Hepatocyte (in vitro differentiated cells): ENCODE results near the gene LZIC. TPM values are rescaled to one million over a fixed set of nuclear protein-coding genes. Genes with fewer than 3 reads are reported as not detected.

Source experiments
- DNase-seq: peaks from one replicate; pipeline ENCODE4 v3.0.0-alpha.2; 2016; ENCODE audit warnings: low spot score
- H2AFZ ChIP-seq: fragments of 200-600 bp; sonication (generic); 2 replicates; pipeline ENCODE4 v1.6.0; 2016; ENCODE audit warnings: antibody characterized with exemption, mild to moderate bottlenecking
- H3K27ac ChIP-seq: fragments of 200-600 bp; sonication (generic); 2 replicates; pipeline ENCODE4 v1.5.1; 2016; ENCODE audit warnings: mild to moderate bottlenecking
- H3K27me3 ChIP-seq: fragments of 200-600 bp; sonication (generic); 2 replicates; pipeline ENCODE4 v1.6.1; 2016
- H3K36me3 ChIP-seq: fragments of 200-600 bp; sonication (generic); replicated peaks from 2 replicates; pipeline ENCODE4 v1.5.1; 2016; ENCODE audit warnings: low read depth; ENCODE audit not compliant: insufficient read depth
- H3K4me1 ChIP-seq: fragments of 200-600 bp; sonication (generic); 2 replicates; pipeline ENCODE4 v1.5.1; 2016; ENCODE audit warnings: mild to moderate bottlenecking, moderate library complexity; ENCODE audit not compliant: insufficient read depth
- H3K4me2 ChIP-seq: fragments of 200-600 bp; sonication (generic); 2 replicates; pipeline ENCODE4 v1.6.0; 2016
- H3K4me3 ChIP-seq: fragments of 200-600 bp; sonication (generic); 2 replicates; pipeline ENCODE4 v1.5.1; 2016; ENCODE audit warnings: mild to moderate bottlenecking
- H3K79me2 ChIP-seq: fragments of 200-600 bp; sonication (generic); 2 replicates; pipeline ENCODE4 v1.6.0; 2017; ENCODE audit warnings: mild to moderate bottlenecking
- H3K9me2 ChIP-seq: fragments of 200-600 bp; sonication (generic); replicated peaks from 2 replicates; pipeline ENCODE4 v1.6.0; 2017; ENCODE audit warnings: mild to moderate bottlenecking; ENCODE audit not compliant: insufficient read depth
- H3K9me3 ChIP-seq: fragments of 200-600 bp; sonication (generic); 2 replicates; pipeline ENCODE4 v1.5.1; 2016; ENCODE audit warnings: low read depth, mild to moderate bottlenecking
- H4K20me1 ChIP-seq: fragments of 200-600 bp; sonication (generic); 2 replicates; pipeline ENCODE4 v1.6.0; 2016; ENCODE audit warnings: mild to moderate bottlenecking; ENCODE audit not compliant: insufficient read depth, poor library complexity, severe bottlenecking
- EZH2 ChIP-seq: fragments of 200-600 bp; sonication (generic); IDR thresholded peaks from 2 replicates; pipeline ENCODE4 v1.6.1; 2016; ENCODE audit warnings: antibody characterized with exemption, mild to moderate bottlenecking, borderline replicate concordance
- EZH2phosphoT487 ChIP-seq: fragments of 200-600 bp; sonication (generic); IDR thresholded peaks from one replicate; pipeline ENCODE4 v1.6.1; 2018; ENCODE audit warnings: antibody characterized with exemption, mild to moderate bottlenecking, low read depth, moderate library complexity; ENCODE audit not compliant: unreplicated experiment, severe bottlenecking
- WGBS: methylation state at CpG from one replicate; pipeline ENCODE4 v1.1.6; 2016; ENCODE audit warnings: low lambda C conversion rate; ENCODE audit errors: missing lambda C conversion rate; 5-methylcytosine and 5-hydroxymethylcytosine counted together
- polyA plus RNA-seq: library from polyadenylated mRNA; unstranded; fragments of >200 nt; fragmentation: Nextera tagmentation; extraction: Ambion mirVana; gene quantifications from 2 replicates; pipeline ENCODE4 v1.2.1, GENCODE V29; 2016
- total RNA-seq: library from RNA; depleted of rRNA; stranded (reverse); fragments of >200 nt; gene quantifications from 2 replicates; pipeline ENCODE4 v1.2.3, GENCODE V29; 2014
- TF ChIP-seq, protein P1 (sequence below): fragments of 200-600 bp; sonication (generic); IDR thresholded peaks from 2 replicates; pipeline ENCODE4 v1.5.1; 2016; ENCODE audit warnings: antibody characterized with exemption, mild to moderate bottlenecking; ENCODE audit not compliant: poor library complexity

The LZIC gene
- total and polyA plus RNA-seq, 2 experiments from 2014 or later, result 24.2 to 48.1 TPM

DNA sequence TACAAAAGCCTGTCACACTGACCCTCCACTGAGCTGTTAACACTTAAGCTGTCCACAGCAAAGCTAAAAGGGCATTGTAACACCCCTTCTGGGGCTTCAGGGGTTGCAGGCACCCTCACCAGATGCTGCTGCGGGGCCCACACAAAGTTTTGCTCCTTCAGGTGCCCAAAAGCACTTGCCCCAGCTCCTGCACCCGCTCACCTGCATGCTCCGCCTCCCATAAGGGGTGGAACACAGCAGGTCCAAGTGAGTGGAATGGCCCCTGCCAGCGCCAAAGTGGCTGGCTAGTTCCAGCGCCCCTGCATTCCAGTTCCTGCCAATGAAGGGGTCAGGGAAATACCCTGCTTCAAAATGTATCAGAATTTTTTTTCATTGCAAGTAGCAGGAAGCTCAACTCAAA lies 46.6 kb upstream of the LZIC start:
- H3K4me2 ChIP-seq, result no peak overlapping the region
- H3K9me2 ChIP-seq, result no peaks in the 10 kb centered on the region
- WGBS, result 86% methylated on average over 5 of the region's 5 CpGs
- TF ChIP-seq, protein P1, sequence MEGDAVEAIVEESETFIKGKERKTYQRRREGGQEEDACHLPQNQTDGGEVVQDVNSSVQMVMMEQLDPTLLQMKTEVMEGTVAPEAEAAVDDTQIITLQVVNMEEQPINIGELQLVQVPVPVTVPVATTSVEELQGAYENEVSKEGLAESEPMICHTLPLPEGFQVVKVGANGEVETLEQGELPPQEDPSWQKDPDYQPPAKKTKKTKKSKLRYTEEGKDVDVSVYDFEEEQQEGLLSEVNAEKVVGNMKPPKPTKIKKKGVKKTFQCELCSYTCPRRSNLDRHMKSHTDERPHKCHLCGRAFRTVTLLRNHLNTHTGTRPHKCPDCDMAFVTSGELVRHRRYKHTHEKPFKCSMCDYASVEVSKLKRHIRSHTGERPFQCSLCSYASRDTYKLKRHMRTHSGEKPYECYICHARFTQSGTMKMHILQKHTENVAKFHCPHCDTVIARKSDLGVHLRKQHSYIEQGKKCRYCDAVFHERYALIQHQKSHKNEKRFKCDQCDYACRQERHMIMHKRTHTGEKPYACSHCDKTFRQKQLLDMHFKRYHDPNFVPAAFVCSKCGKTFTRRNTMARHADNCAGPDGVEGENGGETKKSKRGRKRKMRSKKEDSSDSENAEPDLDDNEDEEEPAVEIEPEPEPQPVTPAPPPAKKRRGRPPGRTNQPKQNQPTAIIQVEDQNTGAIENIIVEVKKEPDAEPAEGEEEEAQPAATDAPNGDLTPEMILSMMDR, result no peak
- no peak for TF ChIP-seq EZH2phosphoT487
- TF ChIP-seq EZH2, result no peak
- no peaks in the 10 kb centered on the region for H3K9me3 ChIP-seq
- H4K20me1 ChIP-seq, result no peaks in the 10 kb centered on the region
- no peaks in the 10 kb centered on the region for H3K4me1 ChIP-seq
- H3K27ac ChIP-seq, result no peak overlapping the region
- no peak overlapping the region for H2AFZ ChIP-seq
- H3K79me2 ChIP-seq, result no peaks in the 10 kb centered on the region
- H3K27me3 ChIP-seq, result no peaks in the 10 kb centered on the region
- no peak overlapping the region for H3K4me3 ChIP-seq
- no peak for DNase-seq
- no peaks in the 10 kb centered on the region for H3K36me3 ChIP-seq

DNA sequence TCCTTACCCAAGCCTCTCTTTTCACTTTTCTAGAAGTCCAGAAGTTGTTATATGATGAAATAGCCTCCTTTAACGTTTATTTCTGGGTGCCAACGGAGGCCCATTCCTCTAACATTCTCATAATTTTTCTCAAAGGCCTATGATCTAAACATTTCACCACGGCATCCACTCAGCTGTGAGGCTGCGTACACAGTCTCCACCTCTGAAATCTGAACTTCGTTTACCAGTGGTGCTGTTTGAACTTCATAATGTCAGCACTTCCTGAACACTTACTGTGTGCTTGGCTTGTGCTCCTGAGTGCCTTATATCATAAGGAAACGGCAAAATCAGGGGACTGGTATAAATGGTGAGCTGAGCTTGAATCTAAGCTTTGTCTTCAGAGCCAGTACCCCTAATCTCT lies 41.8 kb upstream of the LZIC start:
- Histone ChIP-seq H3K79me2 (no peaks in the 10 kb centered on the region), H3K27me3 (no peaks in the 10 kb centered on the region), H3K27ac (no peak overlapping the region), H3K4me1 (no peaks in the 10 kb centered on the region), H3K36me3 (no peaks in the 10 kb centered on the region), H4K20me1 (no peaks in the 10 kb centered on the region), H3K4me2 (no peak overlapping the region), H3K4me3 (no peak overlapping the region), H2AFZ (no peak overlapping the region), H3K9me3 (no peaks in the 10 kb centered on the region), H3K9me2 (no peaks in the 10 kb centered on the region)
- no peak for TF ChIP-seq EZH2phosphoT487
- TF ChIP-seq EZH2, result no peak
- TF ChIP-seq, protein P1, result no peak
- DNase-seq, result no peak
- WGBS, result 56% methylated on average over 6 of the region's 6 CpGs

DNA sequence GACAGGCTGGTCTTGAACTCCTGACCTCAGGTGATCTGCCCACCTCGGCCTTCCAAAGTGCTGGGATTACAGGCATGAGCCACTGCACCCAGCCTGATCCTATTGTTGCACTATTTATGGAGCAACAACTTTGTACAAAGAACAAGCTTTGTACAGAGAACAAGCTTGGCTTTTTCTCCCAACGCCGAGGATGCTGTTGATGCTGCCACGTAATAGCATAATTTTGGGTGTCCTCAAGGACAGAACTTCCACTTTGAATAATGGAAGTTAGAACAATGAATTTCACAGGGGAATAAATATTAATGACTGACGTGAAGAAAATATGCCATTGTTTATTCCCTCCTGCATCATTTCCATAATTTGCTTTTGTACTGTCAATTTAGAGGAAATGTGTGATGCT lies 41.1 kb upstream of the LZIC start:
- no peaks in the 10 kb centered on the region for H3K27me3 ChIP-seq

DNA sequence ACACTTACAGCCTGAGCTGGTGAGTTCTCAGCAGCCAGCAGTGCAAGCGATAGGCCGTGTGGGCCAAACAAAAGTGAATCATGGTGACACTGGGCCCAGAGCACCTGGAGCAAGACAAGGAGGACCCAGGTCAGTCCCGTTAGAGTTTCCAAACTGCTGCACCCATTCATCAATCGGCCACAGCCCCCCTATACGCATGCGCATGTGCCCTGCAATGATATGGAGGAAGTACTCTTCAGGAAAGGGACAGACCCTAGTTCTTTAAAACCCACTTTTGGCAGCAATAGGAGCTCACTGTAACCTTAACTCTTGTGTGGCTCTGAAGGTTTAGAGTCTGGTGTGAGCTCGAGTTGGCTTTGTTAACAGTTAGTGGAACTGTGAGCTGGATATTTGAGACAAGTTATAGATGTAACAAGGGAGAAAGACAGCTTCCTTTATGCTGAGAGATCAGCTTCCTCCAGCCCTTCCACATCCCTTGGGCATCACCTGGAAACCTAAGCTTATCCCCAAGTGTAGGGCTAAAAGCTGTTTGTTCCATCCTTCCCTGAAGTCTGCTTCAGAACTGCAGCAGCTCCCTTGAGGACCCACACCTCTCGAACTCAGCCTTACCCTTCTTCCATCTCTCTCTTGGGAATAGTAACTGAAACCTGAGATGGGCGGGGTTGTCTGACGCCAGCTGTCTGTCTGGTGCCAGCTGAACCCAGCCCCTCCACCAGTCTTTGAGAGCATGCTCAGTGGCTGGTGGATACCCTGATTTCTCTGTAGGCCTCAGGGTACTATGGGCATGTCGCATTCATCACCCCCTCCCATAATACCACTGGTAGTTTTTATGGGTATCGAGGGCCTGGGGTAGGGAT lies 17.7 kb upstream of the LZIC start:
- no peak overlapping the region for H3K4me3 ChIP-seq
- no peaks in the 10 kb centered on the region for H3K27me3 ChIP-seq
- 88% methylated on average over 12 of the region's 12 CpGs for WGBS
- H3K27ac ChIP-seq, result no peak overlapping the region
- no peak overlapping the region for H2AFZ ChIP-seq
- TF ChIP-seq EZH2phosphoT487, result no peak
- TF ChIP-seq, protein P1, result no peak
- TF ChIP-seq EZH2, result no peak
- no peaks in the 10 kb centered on the region for H3K4me1 ChIP-seq
- no peaks in the 10 kb centered on the region for H3K79me2 ChIP-seq
- H3K9me3 ChIP-seq, result no peaks in the 10 kb centered on the region
- H3K9me2 ChIP-seq, result no peaks in the 10 kb centered on the region
- no peaks in the 10 kb centered on the region for H3K36me3 ChIP-seq
- no peak overlapping the region for H3K4me2 ChIP-seq
- no peaks in the 10 kb centered on the region for H4K20me1 ChIP-seq
- no peak for DNase-seq

More for the DNA sequence above, 41.1 kb upstream of the LZIC start:
- no peaks in the 10 kb centered on the region for H3K36me3 ChIP-seq
- TF ChIP-seq EZH2, result no peak
- no peak overlapping the region for H3K4me2 ChIP-seq
- H3K4me3 ChIP-seq, result no peak overlapping the region
- no peak overlapping the region for H2AFZ ChIP-seq
- no peaks in the 10 kb centered on the region for H3K9me2 ChIP-seq
- 91% methylated on average over 5 of the region's 5 CpGs for WGBS
- H3K4me1 ChIP-seq, result no peaks in the 10 kb centered on the region
- H3K9me3 ChIP-seq, result no peaks in the 10 kb centered on the region
- no peak for DNase-seq
- H4K20me1 ChIP-seq, result no peaks in the 10 kb centered on the region
- no peaks in the 10 kb centered on the region for H3K79me2 ChIP-seq
- H3K27ac ChIP-seq, result no peak overlapping the region
